Measurements from ENCODE around the gene CCSER2.
A peak's percentile ranks its signal among the peaks of the same experiment; 100 is the strongest.
"Not testable (repeated sequence)": the region's sequence is repeated elsewhere in the genome, so short reads cannot be mapped to it uniquely, and the experiment has no call there.

CCSER2 gene

GRCh38 chr10:84452003-84452402 lies 123.6 kb downstream of the CCSER2 start:
- DNase-seq (ENCODE audit: low spot score), result peak; percentile 12

- no peak for DNase-seq (ENCODE audit: low spot score)
Measured at GRCh38 chr10:84453303-84453702, 124.9 kb downstream of the CCSER2 start.

- no peak for DNase-seq (ENCODE audit: low spot score)
Measured at GRCh38 chr10:84456126-84456525, 127.7 kb downstream of the CCSER2 start.

GRCh38 chr10:84460520-84460919 lies 132.1 kb downstream of the CCSER2 start:
- DNase-seq (ENCODE audit: low spot score), result no peak

- DNase-seq (ENCODE audit: low spot score), result no peak
Measured at GRCh38 chr10:84469470-84469869, 141.1 kb downstream of the CCSER2 start.

- DNase-seq (ENCODE audit: low spot score), result no peak
Measured at GRCh38 chr10:84473136-84473535, 144.7 kb downstream of the CCSER2 start.

GRCh38 chr10:84477398-84478128 lies 149.2 kb downstream of the CCSER2 start:
- DNase-seq (ENCODE audit: low spot score), result no peak

- no peak for DNase-seq (ENCODE audit: low spot score)
Measured at GRCh38 chr10:84478151-84478550, 149.8 kb downstream of the CCSER2 start.

GRCh38 chr10:84478679-84479078 lies 150.3 kb downstream of the CCSER2 start:
- no peak for DNase-seq (ENCODE audit: low spot score)

- no peak for DNase-seq (ENCODE audit: low spot score)
Measured at GRCh38 chr10:84484541-84484940, 156.2 kb downstream of the CCSER2 start.

GRCh38 chr10:84493361-84493760 lies 165.0 kb downstream of the CCSER2 start:
- no peak for DNase-seq (ENCODE audit: low spot score)

GRCh38 chr10:84493951-84494848 lies 165.8 kb downstream of the CCSER2 start:
- DNase-seq (ENCODE audit: low spot score), result peak; percentile 17

- no peak for DNase-seq (ENCODE audit: low spot score)
Measured at GRCh38 chr10:84494849-84495180, 166.4 kb downstream of the CCSER2 start.

GRCh38 chr10:84497978-84498377 lies 169.6 kb downstream of the CCSER2 start:
- no peak for DNase-seq (ENCODE audit: low spot score)

- DNase-seq (ENCODE audit: low spot score), result not testable (repeated sequence)
Measured at GRCh38 chr10:84499039-84499438, 170.7 kb downstream of the CCSER2 start.

GRCh38 chr10:84499846-84500245 lies 171.5 kb downstream of the CCSER2 start:
- no peak for DNase-seq (ENCODE audit: low spot score)

GRCh38 chr10:84510121-84510520 lies 181.7 kb downstream of the CCSER2 start:
- no peak for DNase-seq (ENCODE audit: low spot score)

GRCh38 chr10:84511106-84511505 lies 182.7 kb downstream of the CCSER2 start:
- DNase-seq (ENCODE audit: low spot score), result no peak

- DNase-seq (ENCODE audit: low spot score), result no peak
Measured at GRCh38 chr10:84511709-84512285, 183.4 kb downstream of the CCSER2 start.

GRCh38 chr10:84517554-84517953 lies 189.2 kb downstream of the CCSER2 start:
- DNase-seq (ENCODE audit: low spot score), result no peak

GRCh38 chr10:84519235-84519634 lies 190.8 kb downstream of the CCSER2 start:
- no peak for DNase-seq (ENCODE audit: low spot score)

GRCh38 chr10:84521013-84521412 lies 192.6 kb downstream of the CCSER2 start:
- DNase-seq (ENCODE audit: low spot score), result no peak

- DNase-seq (ENCODE audit: low spot score), result no peak
Measured at GRCh38 chr10:84521468-84521867, 193.1 kb downstream of the CCSER2 start.
